GM06990 (cell line): ENCODE measurements around the gene ADAP1.

Source experiments
- DNase-seq: peaks from one replicate; pipeline ENCODE4 v3.0.0-alpha.2; 2011; ENCODE audit not compliant: insufficient read length; ENCODE audit errors: extremely low read depth
- H3K27me3 ChIP-seq: replicated peaks from 2 replicates; pipeline ENCODE4 v1.6.0; 2011; ENCODE audit warnings: low read length; ENCODE audit not compliant: control insufficient read depth, insufficient read depth
- H3K36me3 ChIP-seq: 2 replicates; pipeline ENCODE4 v1.5.1; 2011; ENCODE audit warnings: low read length; ENCODE audit not compliant: control insufficient read depth, insufficient read depth
- H3K4me3 ChIP-seq: replicated peaks from 2 replicates; pipeline ENCODE4 v1.5.1; 2011; ENCODE audit warnings: low read depth, mild to moderate bottlenecking, control low read depth, low read length
- TF ChIP-seq, protein P1 (sequence below): IDR thresholded peaks from 2 replicates; pipeline ENCODE4 v1.5.1; 2011; ENCODE audit warnings: low read length, control low read depth, mild to moderate bottlenecking, inconsistent platforms; ENCODE audit not compliant: insufficient read depth, poor library complexity, severe bottlenecking

The ADAP1 gene

GRCh38 chr7:904847-905246 is 49.6 kb downstream of the ADAP1 start:
- no peak for DNase-seq
- Histone ChIP-seq H3K36me3 (peaks cover 1% of the 10 kb centered on the region), H3K4me3 (no peak overlapping the region), H3K27me3 (no peaks in the 10 kb centered on the region)
- TF ChIP-seq, protein P1, sequence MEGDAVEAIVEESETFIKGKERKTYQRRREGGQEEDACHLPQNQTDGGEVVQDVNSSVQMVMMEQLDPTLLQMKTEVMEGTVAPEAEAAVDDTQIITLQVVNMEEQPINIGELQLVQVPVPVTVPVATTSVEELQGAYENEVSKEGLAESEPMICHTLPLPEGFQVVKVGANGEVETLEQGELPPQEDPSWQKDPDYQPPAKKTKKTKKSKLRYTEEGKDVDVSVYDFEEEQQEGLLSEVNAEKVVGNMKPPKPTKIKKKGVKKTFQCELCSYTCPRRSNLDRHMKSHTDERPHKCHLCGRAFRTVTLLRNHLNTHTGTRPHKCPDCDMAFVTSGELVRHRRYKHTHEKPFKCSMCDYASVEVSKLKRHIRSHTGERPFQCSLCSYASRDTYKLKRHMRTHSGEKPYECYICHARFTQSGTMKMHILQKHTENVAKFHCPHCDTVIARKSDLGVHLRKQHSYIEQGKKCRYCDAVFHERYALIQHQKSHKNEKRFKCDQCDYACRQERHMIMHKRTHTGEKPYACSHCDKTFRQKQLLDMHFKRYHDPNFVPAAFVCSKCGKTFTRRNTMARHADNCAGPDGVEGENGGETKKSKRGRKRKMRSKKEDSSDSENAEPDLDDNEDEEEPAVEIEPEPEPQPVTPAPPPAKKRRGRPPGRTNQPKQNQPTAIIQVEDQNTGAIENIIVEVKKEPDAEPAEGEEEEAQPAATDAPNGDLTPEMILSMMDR = no peak

DNA sequence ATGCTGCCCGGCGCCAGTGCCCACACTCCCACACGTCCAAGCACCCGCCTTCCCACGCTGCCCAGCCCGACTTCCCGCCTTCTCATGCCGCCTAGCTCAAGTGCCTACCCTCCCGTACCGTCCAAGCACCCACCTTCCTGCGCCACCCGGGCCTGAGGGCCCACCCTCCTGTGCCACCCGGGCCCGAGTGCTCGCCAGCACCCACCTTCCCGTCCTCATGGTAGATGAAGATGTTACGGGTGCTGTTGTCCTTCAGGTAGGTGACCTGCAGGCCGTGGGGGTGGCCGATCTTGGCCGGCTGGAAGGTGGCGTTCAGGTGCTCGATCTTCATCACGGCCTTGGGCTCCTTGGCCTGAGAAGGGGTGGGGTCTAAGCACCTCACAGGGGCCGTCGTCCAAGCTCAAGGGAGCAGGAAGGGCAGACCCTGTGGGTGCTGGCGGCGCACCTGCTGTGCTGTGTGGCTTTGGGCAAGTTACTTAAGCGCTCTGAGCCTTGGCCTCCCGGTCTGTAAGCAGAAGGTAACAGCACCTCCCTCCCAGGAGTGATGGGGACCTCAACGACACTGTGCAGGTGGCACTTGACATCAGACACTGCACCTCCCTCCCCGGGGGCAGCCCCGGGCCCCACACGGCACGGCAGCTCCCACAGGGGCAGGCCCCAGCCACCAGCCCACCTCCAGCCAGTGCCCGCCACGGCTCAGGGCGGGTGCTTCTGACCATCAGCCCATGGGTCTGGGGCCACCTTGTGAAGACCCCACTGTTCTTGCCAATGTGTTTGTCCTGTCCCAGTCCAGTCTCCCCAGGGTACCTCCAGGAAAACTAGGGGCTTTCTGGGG is 50.3 kb downstream of the ADAP1 start:
- no peak for DNase-seq
- TF ChIP-seq, protein P1 = no peak
- Histone ChIP-seq H3K27me3 (no peaks in the 10 kb centered on the region), H3K4me3 (no peak overlapping the region), H3K36me3 (peaks cover 3% of the 10 kb centered on the region)

DNA sequence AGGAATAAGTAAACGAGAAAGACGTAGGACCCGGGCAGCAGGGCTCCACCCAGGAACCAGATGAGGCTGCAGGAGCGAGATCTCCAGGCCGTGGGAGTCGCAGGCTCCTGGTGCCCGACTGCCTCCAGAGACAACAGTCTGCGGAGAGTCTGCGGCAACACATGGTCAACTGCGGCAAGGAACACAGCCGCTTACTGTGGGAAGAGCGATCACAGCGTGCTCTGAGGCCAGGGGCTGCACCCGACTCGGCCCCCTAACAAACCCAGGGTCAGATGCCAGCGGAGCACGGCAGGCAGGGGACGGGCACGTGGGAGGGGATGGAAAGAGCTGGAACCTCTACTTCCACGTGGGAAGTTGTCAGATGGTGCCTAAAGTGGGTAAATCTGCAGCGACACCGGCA is 51.5 kb downstream of the ADAP1 start:
- TF ChIP-seq, protein P1 = no peak
- Histone ChIP-seq H3K4me3 (no peak overlapping the region), H3K27me3 (no peaks in the 10 kb centered on the region), H3K36me3 (peaks cover 6% of the 10 kb centered on the region)
- DNase-seq = no peak

DNA sequence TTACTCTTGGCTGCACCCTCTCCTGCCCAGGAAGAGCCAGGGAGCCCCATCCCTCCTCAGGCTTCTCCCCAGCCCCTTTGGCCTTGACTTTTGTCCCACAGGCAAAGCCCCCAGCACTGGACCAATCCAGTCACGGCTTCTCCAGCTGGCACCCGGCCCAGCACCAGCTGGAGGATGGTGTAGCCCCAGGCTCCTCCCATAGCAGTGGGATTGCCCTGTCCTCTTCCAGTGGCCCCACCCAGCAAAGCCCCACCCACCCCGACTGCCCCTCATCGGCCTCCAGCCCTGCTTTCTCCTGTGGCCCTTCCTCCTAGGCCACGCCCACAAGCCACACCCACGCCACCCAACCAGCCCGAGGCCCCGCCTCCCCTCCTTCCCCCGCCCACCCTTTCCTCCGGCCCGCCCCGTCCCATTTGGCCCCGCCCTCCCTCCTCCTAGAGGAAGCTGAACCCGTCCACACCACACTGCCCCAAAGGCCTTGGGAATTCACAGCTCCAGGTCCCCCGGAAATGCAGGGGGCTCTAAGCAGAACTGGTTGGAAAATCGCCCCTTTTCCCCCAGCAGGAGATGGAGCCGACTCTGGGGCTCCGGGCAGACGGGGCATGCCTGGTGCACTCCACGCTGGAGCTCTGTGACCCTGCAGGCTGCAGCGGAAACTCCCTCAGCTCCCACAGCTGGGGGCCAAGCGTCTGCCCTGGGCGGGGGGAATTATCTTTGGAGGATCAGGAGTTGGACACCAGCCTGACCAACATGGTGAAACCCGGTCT is 52.9 kb downstream of the ADAP1 start:
- peak; percentile 68 for DNase-seq
- Histone ChIP-seq H3K4me3 (no peak overlapping the region), H3K36me3 (peaks cover 12% of the 10 kb centered on the region), H3K27me3 (no peaks in the 10 kb centered on the region)
- TF ChIP-seq, protein P1 = no peak

DNA sequence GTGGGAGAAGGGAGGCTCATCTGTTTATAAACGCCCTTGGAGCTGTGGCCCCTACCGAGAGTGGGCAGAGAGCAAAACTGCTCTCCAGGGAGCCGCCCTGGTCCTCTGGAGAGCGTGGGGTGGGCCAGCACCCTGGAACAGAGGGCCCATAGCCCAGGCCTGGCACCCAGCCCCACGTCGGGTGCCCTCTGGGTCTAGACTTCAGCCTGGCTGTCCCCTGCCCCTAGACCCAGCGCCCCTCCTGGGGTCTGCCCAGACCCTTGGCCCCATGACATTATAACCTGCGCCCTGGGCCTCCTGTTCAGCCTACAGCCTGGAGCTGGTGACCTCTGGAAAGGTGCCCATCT is 53.5 kb downstream of the ADAP1 start:
- H3K36me3 ChIP-seq = peaks cover 16% of the 10 kb centered on the region
- no peak overlapping the region for H3K4me3 ChIP-seq
- no peaks in the 10 kb centered on the region for H3K27me3 ChIP-seq
- TF ChIP-seq, protein P1 = no peak
- no peak for DNase-seq
